GM18951 (cell line): ENCODE measurements around the gene MOGAT3.

Source experiments
- POLR2A ChIP-seq: IDR thresholded peaks from 4 replicates; pipeline ENCODE4 v1.6.1; 2011; ENCODE audit warnings: mild to moderate bottlenecking; ENCODE audit not compliant: insufficient read length, insufficient read depth; ENCODE audit errors: extremely low read depth
- in situ Hi-C: fragments of 300-500 bp; cut with MboI; formaldehyde crosslinking; loops from one replicate; pipeline ENCODE4 v1.12.0; 2022; ENCODE audit warnings: low sequenced_read_pairs, mixed read lengths, inconsistent platforms; ENCODE audit not compliant: unreplicated experiment

The MOGAT3 gene

DNA sequence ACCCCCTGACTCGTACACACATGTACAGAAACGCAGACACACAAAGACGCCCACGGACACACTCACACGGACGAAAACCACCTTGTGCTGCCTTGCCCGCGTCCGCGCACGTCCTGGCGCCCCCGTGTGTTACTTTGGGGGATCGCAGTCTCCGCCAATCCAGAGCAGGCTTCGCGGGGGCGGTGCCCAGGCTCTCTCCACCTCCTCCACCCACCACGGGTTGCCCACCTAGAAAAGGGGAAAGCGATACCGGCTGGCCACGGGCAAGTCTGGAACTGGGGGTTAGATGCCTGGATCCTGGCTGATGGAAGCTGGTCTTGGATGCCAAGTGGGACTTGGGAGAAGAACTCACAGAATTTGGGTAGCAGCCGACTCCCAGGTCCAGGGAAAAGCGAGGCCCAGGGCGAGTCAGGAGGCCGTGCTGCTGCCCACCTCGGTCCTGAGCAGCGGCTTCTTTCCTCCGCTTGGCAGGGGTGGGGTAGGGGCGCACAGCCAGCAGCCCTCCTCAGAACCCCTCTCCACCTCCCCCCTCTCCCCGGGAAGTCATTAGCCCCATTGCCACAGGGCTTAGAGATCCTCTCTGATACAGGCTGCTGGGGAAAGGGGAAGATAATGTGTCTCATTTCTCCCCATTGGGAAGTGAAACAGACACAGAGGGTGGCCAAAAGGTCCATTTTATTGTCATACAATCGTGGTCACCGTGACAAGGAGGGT is 30.8 kb downstream of the MOGAT3 start:
- in situ Hi-C loops = no loop called here
- no peak for TF ChIP-seq POLR2A

DNA sequence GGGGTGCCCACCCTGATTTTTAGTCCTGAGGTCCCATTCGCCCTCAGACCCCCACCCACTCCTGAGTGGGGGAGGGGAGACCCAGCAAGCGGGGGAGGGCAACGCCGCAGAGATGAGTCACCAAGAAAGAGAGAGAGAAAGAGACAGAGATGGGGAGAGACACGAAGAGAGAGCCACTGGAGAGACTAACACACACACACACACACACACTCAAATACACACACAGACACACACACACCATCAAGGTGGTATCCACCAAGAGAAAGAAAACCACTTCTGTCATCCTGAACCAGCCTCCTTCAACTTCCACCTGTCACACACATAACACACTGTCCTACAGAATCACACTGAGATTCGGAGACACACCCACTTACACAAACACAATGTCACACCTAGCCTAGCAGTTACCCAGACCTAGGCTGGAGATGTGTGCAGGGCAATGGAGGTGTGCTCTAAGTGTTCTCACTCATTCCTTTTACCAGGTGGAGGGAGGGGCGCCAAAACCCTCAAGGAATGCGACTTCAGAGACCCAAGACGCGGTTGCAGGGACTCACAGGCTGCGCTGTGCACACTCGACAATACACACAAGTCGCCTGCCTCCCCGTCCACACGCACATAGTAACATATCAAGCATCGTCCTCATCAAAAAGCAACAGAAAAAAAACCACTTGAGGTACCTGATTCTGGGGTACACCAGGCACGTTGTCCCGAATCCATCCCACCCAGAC is 31.6 kb downstream of the MOGAT3 start:
- no peak for TF ChIP-seq POLR2A
- in situ Hi-C loops = no loop called here

DNA sequence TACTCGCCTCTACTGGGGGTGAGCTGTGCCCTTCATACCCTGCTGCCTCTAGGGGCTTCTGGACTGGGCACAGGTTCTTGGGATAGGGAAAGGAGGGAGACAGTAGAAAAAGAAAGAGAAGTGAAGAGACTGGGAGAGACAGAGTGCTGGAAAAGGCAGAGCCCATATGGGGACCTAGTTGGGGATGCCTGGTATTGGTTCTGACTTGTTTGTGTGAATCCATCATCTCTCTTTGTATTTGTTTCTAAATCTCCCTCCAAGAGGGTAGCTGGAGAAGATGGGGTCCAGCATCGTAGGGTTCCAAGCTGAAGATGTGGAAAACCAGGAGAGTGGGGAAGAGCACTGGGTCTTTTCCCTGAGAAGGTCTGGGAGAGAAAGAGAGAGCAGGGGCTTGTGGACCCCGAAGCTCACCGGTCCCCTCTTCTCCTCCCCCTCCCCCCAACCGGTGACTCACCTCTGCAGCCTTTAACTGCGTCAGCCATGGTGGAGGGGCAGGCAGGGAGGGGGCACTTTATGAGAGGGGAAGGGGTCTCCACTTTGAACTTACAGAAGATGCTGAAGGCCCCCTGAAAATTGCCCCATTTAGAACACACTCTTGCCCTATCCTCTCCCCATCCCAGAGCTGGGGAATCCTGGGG is 32.3 kb downstream of the MOGAT3 start:
- no peak for TF ChIP-seq POLR2A
- in situ Hi-C loops = no loop called here

DNA sequence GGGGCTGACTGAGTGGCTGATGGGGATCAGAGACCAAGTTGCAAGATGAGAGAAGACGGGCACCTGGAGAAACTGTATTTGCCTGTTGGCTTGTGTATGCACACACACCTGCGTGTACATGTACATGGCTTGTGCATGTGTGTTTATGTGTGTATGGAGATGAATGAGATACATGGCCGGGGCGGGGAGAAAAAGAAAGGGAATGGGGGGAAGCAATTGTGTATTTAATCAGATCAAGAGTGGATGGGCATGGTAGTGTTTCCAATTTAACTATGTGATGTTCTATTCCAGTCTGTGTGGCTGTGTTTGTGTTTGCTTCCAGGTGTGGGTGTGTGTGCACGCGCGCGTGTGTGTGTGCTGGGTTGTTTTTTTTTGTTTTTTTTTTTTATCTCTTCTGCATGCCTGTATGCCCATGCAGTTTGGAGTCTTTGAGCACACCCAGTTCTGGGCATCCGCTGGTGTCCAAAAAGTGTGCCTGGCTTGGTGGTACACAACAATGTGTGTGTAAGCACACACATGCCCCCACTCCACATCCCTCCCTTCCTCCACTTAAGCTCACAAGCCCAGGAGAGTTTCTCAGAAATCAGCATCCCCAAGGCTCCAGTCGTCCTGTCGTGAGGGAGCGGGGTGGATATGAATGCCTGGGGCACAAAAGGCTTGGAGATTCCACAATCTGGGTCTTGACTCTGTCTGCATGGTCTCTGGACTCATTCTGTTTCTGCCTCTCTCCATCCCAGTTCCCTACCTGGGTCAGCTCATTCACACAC is 33.0 kb downstream of the MOGAT3 start:
- in situ Hi-C loops = no loop called here
- TF ChIP-seq POLR2A = no peak

DNA sequence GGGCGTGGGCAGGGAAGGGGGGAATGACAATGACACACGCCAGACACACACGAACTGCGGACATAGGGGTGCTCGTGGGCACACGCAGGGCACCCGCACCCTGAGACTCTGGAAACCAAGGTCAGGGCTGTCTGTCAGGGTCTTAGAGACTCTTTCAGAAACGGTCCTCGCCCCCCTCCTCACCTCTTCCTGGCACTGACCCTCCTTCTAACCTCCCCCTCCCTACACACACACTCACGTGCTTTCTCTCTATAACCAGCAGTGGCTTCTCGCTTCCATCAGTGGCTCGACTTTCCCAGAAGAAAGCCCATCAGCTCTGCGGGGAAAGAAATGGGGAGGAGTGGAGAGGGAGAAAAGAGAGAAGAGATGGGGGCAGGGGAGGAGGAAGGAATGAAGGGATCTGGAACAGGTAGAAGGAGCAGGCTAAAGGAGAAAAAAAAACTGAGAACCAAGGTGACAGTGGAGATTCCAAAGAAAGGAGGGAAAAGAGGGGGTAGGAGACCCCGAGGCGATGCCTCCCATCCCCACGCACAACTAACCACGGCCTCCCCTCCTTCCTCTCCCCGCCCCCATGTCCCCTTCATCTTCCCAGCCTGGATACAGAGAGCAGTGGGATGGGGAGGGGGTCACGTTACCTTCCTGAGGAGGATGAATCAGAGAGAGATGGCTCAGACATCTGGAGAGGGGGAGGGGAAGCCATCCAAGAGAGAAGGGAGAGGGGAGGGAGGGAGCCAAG is 33.8 kb downstream of the MOGAT3 start:
- TF ChIP-seq POLR2A = no peak

DNA sequence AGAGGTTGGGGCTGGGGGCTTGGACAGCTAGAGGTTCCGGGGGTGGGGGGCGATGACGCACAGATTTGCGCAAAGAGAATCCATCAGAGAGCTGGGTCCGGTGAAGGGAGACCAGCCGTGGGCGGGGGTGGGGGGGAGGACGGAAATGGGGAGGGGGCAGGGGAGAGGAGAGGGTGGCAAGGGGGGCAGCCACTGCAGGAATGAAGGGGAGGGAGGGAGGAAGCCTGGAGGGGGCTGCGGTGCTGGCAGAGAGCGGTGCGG is 34.3 kb downstream of the MOGAT3 start:
- no peak for TF ChIP-seq POLR2A
- in situ Hi-C loops = no loop called here

More for the DNA sequence above, 33.8 kb downstream of the MOGAT3 start:
- in situ Hi-C loops = no loop called here

DNA sequence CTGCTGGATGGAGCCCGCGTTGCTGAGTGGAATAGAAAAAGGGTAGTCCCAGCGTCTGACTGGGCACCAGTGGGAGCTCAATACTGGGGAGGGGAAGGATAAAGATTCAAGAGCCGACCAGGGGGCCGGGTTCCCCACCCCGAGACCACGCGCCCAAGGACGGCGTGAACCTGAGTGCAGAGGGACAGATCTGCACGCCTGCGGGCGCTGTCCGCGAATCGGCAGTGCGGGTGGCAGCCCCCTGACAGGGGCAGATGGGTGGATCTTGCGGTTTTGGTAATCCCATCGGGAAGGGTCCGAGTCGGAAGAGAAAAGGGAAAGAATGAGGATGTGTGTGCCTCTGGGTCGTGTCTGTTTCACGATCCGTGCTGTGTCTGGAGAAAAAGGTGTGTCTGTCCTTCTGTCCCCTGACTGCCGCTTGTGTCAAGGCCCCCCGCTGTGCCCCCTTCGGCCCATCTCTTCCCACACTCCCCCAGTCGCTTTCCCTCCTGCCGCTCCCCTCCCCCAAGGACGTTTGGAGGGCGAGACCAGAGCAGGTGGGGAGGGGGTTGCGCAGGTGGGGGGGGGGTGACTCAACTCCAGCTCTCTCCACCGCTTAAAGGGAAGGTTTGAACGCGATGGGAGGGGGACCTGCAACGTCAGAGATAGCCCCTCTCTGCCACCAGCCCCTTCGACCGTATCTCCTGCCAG is 34.7 kb downstream of the MOGAT3 start:
- in situ Hi-C loops = no loop called here
- no peak for TF ChIP-seq POLR2A

DNA sequence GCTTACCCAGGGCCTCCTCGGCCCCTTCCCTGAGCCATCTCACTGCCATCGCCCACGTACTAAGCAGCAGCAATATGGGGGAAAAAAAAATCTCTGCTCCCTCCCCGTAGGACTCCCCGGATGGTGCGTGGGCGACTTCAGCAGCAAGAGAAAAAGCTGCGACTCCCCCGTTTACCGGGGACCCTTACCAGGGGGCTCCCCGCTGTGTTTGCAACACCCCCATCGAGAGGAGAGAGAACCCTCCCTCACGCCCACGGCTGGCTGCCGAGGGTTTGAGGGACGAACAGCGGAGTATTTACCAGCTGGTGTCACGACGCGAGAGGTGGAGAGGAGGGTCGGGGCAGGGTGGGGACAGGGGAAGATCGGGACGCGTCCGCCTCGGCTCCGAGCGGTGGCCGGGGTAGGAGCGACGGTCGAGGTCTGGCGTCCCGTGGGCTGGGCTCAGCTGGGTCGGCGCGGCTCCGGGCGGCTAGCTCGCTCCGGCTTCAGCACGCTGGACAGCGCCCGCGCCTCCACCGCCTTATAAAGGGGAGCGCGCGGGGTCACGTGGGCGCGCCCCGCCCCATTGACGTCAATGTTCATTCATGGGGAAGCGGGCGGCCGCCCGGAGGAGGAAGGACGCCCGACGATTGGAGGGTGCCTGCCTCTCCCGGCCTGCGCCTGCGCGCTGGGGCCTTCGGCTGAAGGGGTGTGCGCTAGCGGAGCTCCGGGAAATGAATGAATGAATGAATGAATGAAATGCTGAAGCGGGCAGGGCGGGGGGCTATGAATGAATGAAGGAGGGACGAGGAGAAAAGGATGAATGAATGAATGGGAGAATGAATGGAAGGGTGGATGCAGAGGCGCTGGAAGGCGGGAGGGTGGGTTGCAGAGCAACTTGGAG is 35.5 kb downstream of the MOGAT3 start, which contains the start of gene VGF:
VGF (minus strand) TSS at position 495 of the 883 bp plus-strand sequence. CDS start 726 bp downstream, outside the sequence.
- no peak for TF ChIP-seq POLR2A
- in situ Hi-C loops = no loop called here

DNA sequence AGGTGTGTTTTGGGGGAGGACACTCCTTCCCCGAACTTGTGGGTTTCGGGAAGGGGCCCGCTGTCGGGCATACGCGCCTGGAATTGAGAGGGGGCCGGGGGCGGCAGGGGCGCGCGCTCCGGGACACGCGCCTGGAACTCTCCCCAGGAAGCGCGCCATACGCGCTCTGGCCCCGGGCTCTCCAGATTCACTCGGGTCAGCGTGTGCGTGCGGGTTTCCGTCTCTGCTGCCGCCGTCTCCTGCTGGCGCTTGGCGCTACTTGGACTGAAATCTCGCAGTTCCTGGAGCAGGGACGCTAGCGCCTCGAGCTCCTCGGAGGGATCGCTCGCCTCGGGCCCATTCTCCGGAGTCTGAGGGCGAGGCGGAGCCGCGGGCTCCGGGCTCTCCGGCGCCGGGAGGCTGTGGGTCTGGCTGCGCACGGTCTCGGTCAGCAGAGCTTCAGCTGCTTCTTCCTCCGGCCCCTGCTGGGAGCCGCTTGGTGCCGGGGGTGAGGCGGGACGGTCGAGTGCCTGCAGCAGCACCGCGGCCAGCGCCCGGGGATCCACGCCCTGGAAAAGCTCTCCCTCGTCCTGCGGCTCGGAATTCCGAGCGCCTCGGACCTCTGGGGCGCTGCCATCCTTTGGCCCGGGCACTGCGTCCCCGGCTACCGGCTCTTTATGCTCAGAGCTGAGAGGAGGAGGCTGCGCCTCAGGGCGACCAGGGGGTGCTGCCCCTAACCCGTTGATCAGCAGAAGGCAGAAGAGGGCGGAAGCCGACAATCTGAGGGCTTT is 36.6 kb downstream of the MOGAT3 start:
- TF ChIP-seq POLR2A = no peak

DNA sequence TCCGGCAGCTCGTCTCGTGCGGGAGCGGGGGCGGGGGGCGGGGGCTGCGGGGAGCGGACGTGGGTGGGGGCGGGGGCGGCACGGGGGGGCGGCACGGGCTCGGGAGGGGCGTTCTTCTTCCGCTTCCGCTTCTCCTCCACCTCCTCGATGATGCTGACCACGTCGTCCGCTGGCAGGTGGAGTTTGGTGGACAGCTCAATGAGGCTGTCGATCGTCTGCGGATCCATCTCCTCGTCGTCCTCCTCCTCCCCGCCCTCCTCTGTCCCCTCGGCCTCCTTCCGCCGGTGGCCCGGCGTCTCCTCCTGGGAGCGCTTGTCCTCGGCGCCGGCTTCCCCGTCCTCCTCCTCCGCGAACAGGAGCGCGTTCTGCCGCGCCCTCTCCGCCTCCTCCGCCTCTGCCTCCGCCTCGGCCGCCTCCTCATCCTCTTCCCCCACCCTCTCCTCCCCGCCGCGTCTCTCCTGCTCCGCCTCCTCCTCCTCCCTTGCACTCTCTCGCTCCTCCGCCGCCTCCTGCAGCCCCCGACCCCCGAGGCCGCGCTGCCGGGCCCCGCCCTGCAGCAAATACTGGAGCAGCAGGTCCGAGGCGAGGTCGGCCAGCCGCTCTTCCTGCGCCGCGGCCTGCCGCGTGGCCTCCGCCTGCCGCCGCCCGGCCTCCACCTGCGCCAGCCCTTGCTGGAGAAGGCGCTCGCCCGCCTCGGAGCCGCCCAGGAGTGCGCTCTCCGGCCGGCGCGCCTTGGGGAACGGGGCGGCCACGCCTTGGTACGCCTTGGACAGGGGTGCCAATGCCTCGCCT is 37.4 kb downstream of the MOGAT3 start:
- in situ Hi-C loops = no loop called here
- no peak for TF ChIP-seq POLR2A

More for the DNA sequence above, 36.6 kb downstream of the MOGAT3 start:
- in situ Hi-C loops = no loop called here
